Neural cell (in vitro differentiated cells): ENCODE data around the gene CLSTN2.

Experiments
- CTCF ChIP-seq: fragments of 450-650 bp; IDR thresholded peaks from 2 replicates; pipeline ENCODE4 v1.5.1; 2014; ENCODE audit warnings: antibody characterized with exemption, mild to moderate bottlenecking, moderate library complexity; ENCODE audit not compliant: poor library complexity, severe bottlenecking
- EZH2 ChIP-seq: fragments of 200-600, 300-800 bp; shearing (Covaris generic), sonication (generic); IDR thresholded peaks from 2 replicates; pipeline ENCODE4 v1.6.1; 2014; ENCODE audit warnings: antibody characterized with exemption, low read length, borderline replicate concordance, mild to moderate bottlenecking; ENCODE audit not compliant: insufficient read depth, poor library complexity, severe bottlenecking

- TF ChIP-seq CTCF (no peak), EZH2 (no peak)
Observed at GRCh38 chr3:140347151-140347550, 412.2 kb downstream of the CLSTN2 start.
